Mesendoderm (in vitro differentiated cells): ENCODE results near the gene CKAP2L.

ENCODE experiments used
- DNase-seq: peaks from one replicate; pipeline ENCODE4 v3.0.0; 2013
- H2AK5ac ChIP-seq: 2 replicates; pipeline ENCODE4 v1.6.1; 2013; ENCODE audit warnings: low read length, inconsistent platforms
- H2BK120ac ChIP-seq: 2 replicates; pipeline ENCODE4 v1.6.1; 2013; ENCODE audit warnings: low read depth, mild to moderate bottlenecking, low read length, moderate library complexity, mixed read lengths
- H2BK15ac ChIP-seq: replicated peaks from 2 replicates; pipeline ENCODE4 v1.6.1; 2013; ENCODE audit warnings: low read depth, mild to moderate bottlenecking, moderate library complexity
- H2BK5ac ChIP-seq: 2 replicates; pipeline ENCODE4 v1.6.1; 2013; ENCODE audit warnings: low read length, inconsistent platforms
- H3K18ac ChIP-seq: 2 replicates; pipeline ENCODE4 v1.6.1; 2013; ENCODE audit warnings: mild to moderate bottlenecking, low read length, mixed read lengths
- H3K23ac ChIP-seq: one replicate; pipeline ENCODE4 v1.6.1; 2013; ENCODE audit warnings: low read length
- H3K27ac ChIP-seq: 2 replicates; pipeline ENCODE4 v1.5.1; 2013; ENCODE audit warnings: low read depth, mild to moderate bottlenecking, inconsistent platforms, low read length, moderate library complexity
- H3K27me3 ChIP-seq: 2 replicates; pipeline ENCODE4 v1.6.1; 2013; ENCODE audit warnings: low read length, control low read depth, mild to moderate bottlenecking, inconsistent platforms; ENCODE audit not compliant: insufficient read depth, poor library complexity
- H3K36me3 ChIP-seq: 2 replicates; pipeline ENCODE4 v1.6.1; 2013; ENCODE audit warnings: low read length, inconsistent platforms; ENCODE audit not compliant: control insufficient read depth, insufficient read depth
- H3K4ac ChIP-seq: one replicate; pipeline ENCODE4 v1.6.1; 2013; ENCODE audit warnings: low read depth, mild to moderate bottlenecking, low read length, moderate library complexity
- H3K4me1 ChIP-seq: 2 replicates; pipeline ENCODE4 v1.6.1; 2013; ENCODE audit warnings: low read depth, low read length, inconsistent platforms; ENCODE audit not compliant: control insufficient read depth
- H3K4me2 ChIP-seq: 2 replicates; pipeline ENCODE4 v1.6.1; 2013; ENCODE audit warnings: low read length
- H3K4me3 ChIP-seq: 2 replicates; pipeline ENCODE4 v1.5.1; 2013; ENCODE audit warnings: mild to moderate bottlenecking, low read length
- H3K56ac ChIP-seq: one replicate; pipeline ENCODE4 v1.6.1; 2013; ENCODE audit warnings: low read length
- H3K79me1 ChIP-seq: 2 replicates; pipeline ENCODE4 v1.6.1; 2013; ENCODE audit warnings: low read length, inconsistent platforms
- H3K79me2 ChIP-seq: 2 replicates; pipeline ENCODE4 v1.6.1; 2013; ENCODE audit warnings: mild to moderate bottlenecking, low read length; ENCODE audit not compliant: control insufficient read depth, insufficient read depth
- H3K9ac ChIP-seq: 2 replicates; pipeline ENCODE4 v1.6.1; 2013; ENCODE audit warnings: low read length, inconsistent platforms
- H4K5ac ChIP-seq: one replicate; pipeline ENCODE4 v1.6.1; 2013; ENCODE audit warnings: low read length
- H4K8ac ChIP-seq: one replicate; pipeline ENCODE4 v1.6.1; 2013; ENCODE audit warnings: low read depth, mild to moderate bottlenecking, control low read depth, low read length, moderate library complexity
- WGBS: extraction: QIAGEN DNeasy Blood & Tissue Kit; methylation state at CpG from one replicate; pipeline ENCODE4 v1.1.7; 2013; ENCODE audit warnings: low lambda C conversion rate, missing lambda C conversion rate; ENCODE audit not compliant: insufficient coverage; ENCODE audit errors: extremely low coverage; 5-methylcytosine and 5-hydroxymethylcytosine counted together

Gene CKAP2L

GRCh38 chr2:112712903-112713584 lies 51.4 kb downstream of the CKAP2L start:
- no peak overlapping the region for H3K4me3 ChIP-seq
- H3K27me3 ChIP-seq = no peaks in the 10 kb centered on the region
- H3K79me2 ChIP-seq = no peaks in the 10 kb centered on the region
- H3K23ac ChIP-seq = no peak overlapping the region
- no peak overlapping the region for H3K4me2 ChIP-seq
- DNase-seq = no peak
- H2BK5ac ChIP-seq = no peak overlapping the region
- H3K4ac ChIP-seq = no peak overlapping the region
- no peaks in the 10 kb centered on the region for H3K4me1 ChIP-seq
- H3K56ac ChIP-seq = no peak overlapping the region
- WGBS = no CpG with 5 or more reads among the region's 17 CpGs
- no peak overlapping the region for H4K5ac ChIP-seq
- H3K9ac ChIP-seq = no peak overlapping the region
- H3K79me1 ChIP-seq = no peaks in the 10 kb centered on the region
- no peak overlapping the region for H3K27ac ChIP-seq
- H3K36me3 ChIP-seq = no peaks in the 10 kb centered on the region
- H2BK15ac ChIP-seq = no peak overlapping the region
- no peak overlapping the region for H4K8ac ChIP-seq
- no peak overlapping the region for H3K18ac ChIP-seq
- H2AK5ac ChIP-seq = no peak overlapping the region
- no peak overlapping the region for H2BK120ac ChIP-seq

- Histone ChIP-seq H3K4me2 (no peak overlapping the region), H2AK5ac (no peak overlapping the region), H2BK5ac (no peak overlapping the region), H3K23ac (no peak overlapping the region), H4K8ac (no peak overlapping the region), H3K18ac (no peak overlapping the region), H3K4me3 (no peak overlapping the region), H3K4ac (no peak overlapping the region), H4K5ac (no peak overlapping the region), H2BK15ac (no peak overlapping the region), H3K9ac (no peak overlapping the region), H3K27ac (no peak overlapping the region), H3K79me2 (no peaks in the 10 kb centered on the region), H3K79me1 (no peaks in the 10 kb centered on the region), H2BK120ac (no peak overlapping the region), H3K4me1 (no peaks in the 10 kb centered on the region), H3K36me3 (no peaks in the 10 kb centered on the region), H3K56ac (no peak overlapping the region), H3K27me3 (no peaks in the 10 kb centered on the region)
- no CpG with 5 or more reads among the region's 3 CpGs for WGBS
- no peak for DNase-seq
Measured at GRCh38 chr2:112712465-112712864, 51.9 kb downstream of the CKAP2L start.

- no peak overlapping the region for H3K23ac ChIP-seq
- no peaks in the 10 kb centered on the region for H3K27me3 ChIP-seq
Measured at GRCh38 chr2:112710956-112711750, 53.3 kb downstream of the CKAP2L start.

GRCh38 chr2:112709703-112710102 lies 54.7 kb downstream of the CKAP2L start:
- no peak for DNase-seq
- H3K27ac ChIP-seq = no peak overlapping the region
- H3K79me1 ChIP-seq = no peaks in the 10 kb centered on the region
- H4K5ac ChIP-seq = no peak overlapping the region
- no peak overlapping the region for H2BK15ac ChIP-seq
- H2BK120ac ChIP-seq = no peak overlapping the region
- H3K36me3 ChIP-seq = no peaks in the 10 kb centered on the region
- no peak overlapping the region for H2AK5ac ChIP-seq
- WGBS = no CpG with 5 or more reads among the region's 6 CpGs
- H3K56ac ChIP-seq = no peak overlapping the region
- H3K4me2 ChIP-seq = no peak overlapping the region
- H3K4ac ChIP-seq = no peak overlapping the region
- H2BK5ac ChIP-seq = no peak overlapping the region
- no peak overlapping the region for H4K8ac ChIP-seq
- H3K79me2 ChIP-seq = no peaks in the 10 kb centered on the region
- H3K23ac ChIP-seq = no peak overlapping the region
- H3K4me3 ChIP-seq = no peak overlapping the region
- H3K9ac ChIP-seq = no peak overlapping the region
- no peak overlapping the region for H3K18ac ChIP-seq
- peaks cover 3% of the 10 kb centered on the region for H3K4me1 ChIP-seq
- no peaks in the 10 kb centered on the region for H3K27me3 ChIP-seq

More at GRCh38 chr2:112710956-112711750, 53.3 kb downstream of the CKAP2L start:
- H4K5ac ChIP-seq = no peak overlapping the region
- DNase-seq = no peak
- no peak overlapping the region for H2AK5ac ChIP-seq
- H3K79me2 ChIP-seq = no peaks in the 10 kb centered on the region
- peaks cover 3% of the 10 kb centered on the region for H3K4me1 ChIP-seq
- no peak overlapping the region for H3K4me2 ChIP-seq
- WGBS = no CpG with 5 or more reads among the region's 9 CpGs
- no peak overlapping the region for H3K4ac ChIP-seq
- no peaks in the 10 kb centered on the region for H3K79me1 ChIP-seq
- H3K4me3 ChIP-seq = no peak overlapping the region
- H4K8ac ChIP-seq = no peak overlapping the region
- H2BK5ac ChIP-seq = no peak overlapping the region
- H2BK15ac ChIP-seq = no peak overlapping the region
- no peak overlapping the region for H3K9ac ChIP-seq
- H2BK120ac ChIP-seq = no peak overlapping the region
- no peak overlapping the region for H3K56ac ChIP-seq
- H3K36me3 ChIP-seq = no peaks in the 10 kb centered on the region
- no peak overlapping the region for H3K27ac ChIP-seq
- H3K18ac ChIP-seq = no peak overlapping the region

GRCh38 chr2:112708968-112709367 lies 55.4 kb downstream of the CKAP2L start:
- DNase-seq = no peak
- WGBS = no CpG with 5 or more reads among the region's 10 CpGs
- H3K36me3 ChIP-seq = no peaks in the 10 kb centered on the region

More at GRCh38 chr2:112708968-112709367, 55.4 kb downstream of the CKAP2L start:
- Histone ChIP-seq H3K4me1 (peaks cover 3% of the 10 kb centered on the region), H3K9ac (no peak overlapping the region), H3K4me3 (no peak overlapping the region), H4K8ac (no peak overlapping the region), H3K27ac (no peak overlapping the region), H2BK5ac (no peak overlapping the region), H2BK120ac (no peak overlapping the region), H3K27me3 (no peaks in the 10 kb centered on the region), H3K18ac (no peak overlapping the region), H2AK5ac (no peak overlapping the region), H4K5ac (no peak overlapping the region), H3K4ac (no peak overlapping the region), H2BK15ac (no peak overlapping the region), H3K56ac (no peak overlapping the region), H3K4me2 (no peak overlapping the region), H3K79me1 (no peaks in the 10 kb centered on the region), H3K23ac (no peak overlapping the region), H3K79me2 (no peaks in the 10 kb centered on the region)
